HG03432 (cell line): ENCODE measurements around the gene RGS10.
"Not testable (repeated sequence)": the region's sequence is repeated elsewhere in the genome, so short reads cannot be mapped to it uniquely, and the experiment has no call there.

ENCODE experiments used
- ATAC-seq: cut with Tn5 transposase; IDR thresholded peaks from one replicate; pipeline ENCODE4 v1.9.1; 2021; ENCODE audit warnings: mild to moderate bottlenecking, moderate library complexity; ENCODE audit not compliant: unreplicated experiment

The RGS10 gene, protein sequence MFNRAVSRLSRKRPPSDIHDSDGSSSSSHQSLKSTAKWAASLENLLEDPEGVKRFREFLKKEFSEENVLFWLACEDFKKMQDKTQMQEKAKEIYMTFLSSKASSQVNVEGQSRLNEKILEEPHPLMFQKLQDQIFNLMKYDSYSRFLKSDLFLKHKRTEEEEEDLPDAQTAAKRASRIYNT

DNA sequence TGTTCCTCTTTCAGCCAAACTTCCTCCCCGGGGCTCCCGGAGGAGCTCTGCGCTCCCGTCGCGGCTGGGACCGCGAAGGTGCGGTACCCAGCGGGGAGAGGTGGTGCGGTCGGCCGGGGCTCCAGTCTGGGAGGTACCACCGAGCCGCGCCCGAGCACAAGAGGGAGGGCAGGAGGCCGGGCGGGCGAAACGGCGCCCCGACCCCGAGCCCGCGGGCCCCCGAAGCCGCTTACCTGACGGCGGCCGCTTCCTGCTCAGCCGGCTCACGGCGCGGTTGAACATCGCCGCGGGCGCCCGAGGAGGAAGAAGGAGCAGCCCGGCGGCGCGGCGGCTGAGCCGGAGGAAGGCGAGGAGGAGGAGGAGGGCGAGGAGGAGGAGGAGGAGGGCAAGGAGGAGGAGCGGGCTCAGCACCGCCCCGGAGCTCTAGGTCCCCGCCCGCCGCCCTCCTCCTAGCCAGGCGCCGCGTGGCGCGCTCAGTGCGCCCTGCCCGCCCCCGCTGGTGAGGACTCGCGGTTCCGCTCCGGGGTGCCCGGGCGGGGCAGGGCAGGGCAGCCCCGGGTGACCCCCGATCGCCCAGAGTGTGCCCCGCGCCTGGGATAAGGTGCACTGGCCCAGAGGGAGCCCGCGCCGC lies at the start of gene RGS10:
RGS10 (minus strand) TSS at position 363 of the 631 bp plus-strand sequence; CDS start at position 282, 81 bp downstream.
- ATAC-seq = peak; percentile 84

DNA sequence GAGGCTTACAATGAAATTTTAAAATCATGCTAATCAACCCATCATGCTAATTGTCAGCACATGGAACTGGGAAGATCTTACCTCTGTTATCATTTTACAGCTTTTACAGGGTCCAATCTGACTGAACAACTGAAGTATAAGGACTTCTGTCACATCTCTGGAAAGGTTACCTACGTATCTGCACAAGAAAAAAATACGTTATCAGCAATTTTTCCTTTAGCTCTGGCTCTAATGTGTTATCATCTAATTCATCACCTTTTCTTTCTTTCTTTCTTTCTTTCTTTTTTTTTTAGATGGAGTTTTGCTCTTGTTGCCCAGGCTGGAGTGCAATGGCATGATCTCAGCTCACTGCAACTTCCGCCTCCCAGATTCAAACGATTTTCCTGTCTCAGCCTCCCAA lies 45.6 kb upstream of the RGS10 start:
- no peak for ATAC-seq

DNA sequence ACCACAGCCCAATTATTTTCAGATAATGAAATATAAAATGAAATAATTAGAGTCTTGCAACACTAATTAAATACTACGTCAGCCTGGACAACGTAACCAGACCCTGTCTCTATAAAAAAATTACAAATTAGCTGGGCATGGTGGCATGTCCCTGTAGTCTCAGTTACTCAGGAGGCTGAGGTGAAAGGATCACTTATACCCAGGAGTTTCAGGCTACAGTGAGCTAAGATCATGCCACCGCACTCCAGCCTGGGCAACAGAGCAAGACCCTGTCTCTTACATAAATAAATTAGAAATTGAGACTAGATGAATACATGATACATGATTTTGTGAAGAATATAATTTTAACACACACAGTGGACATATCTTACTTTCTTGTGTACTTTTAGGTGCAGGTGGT lies 35.8 kb upstream of the RGS10 start:
- ATAC-seq = no peak

DNA sequence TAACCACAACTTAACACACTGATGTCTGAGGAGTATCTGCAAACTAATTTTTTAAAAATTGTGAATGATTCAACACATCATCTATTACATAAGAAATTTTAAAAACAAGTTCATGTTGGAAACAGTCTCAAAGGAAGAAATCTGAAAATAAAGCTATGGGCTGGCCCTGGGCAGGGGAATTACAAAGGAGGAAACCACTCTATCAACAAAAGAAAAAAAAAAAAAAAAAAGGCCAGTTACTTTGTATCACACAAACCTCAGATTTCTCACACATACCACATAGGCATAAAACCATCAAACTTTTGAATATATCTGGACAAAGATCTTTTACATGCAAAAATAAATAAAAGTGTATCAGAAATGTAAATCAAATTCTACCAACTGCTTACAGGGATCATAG lies 33.5 kb upstream of the RGS10 start:
- no peak for ATAC-seq

DNA sequence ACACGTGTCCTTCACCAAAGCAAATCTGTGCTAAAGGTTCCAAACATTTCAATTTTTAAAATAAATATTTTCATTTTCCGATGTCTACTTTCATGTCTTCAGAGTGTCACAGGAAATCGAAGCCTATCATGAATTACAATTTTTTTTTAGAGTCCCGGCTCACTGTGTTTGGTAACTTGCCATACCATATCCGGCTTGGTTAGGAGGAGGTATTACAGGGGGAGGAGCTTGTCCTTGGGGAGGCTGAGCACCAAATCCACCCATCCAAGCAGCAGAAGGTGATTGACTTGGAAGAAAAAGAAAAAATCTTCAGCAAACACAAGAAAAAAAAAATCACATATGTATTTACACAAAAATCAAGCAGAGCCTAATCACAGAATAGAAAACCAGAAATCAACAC lies 33.0 kb upstream of the RGS10 start:
- ATAC-seq = no peak

DNA sequence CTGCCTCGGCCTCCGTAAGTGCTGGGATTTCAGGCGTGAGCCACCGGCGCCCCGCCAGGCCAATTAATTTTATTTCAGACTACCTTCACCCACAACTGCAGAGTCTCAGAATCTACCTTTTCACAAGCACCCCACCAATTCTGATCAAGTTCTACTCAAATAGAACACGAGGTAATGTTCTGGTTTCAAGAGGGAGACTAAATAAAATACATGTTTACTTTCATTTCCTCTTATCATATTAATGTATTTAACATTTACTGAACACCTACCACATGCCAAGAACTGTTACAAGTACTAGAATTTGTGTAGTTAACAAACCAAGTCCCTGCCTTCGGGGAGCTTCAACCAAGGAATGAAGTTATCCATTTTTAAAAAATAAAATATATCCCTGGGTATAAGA lies 25.5 kb upstream of the RGS10 start:
- ATAC-seq = no peak

DNA sequence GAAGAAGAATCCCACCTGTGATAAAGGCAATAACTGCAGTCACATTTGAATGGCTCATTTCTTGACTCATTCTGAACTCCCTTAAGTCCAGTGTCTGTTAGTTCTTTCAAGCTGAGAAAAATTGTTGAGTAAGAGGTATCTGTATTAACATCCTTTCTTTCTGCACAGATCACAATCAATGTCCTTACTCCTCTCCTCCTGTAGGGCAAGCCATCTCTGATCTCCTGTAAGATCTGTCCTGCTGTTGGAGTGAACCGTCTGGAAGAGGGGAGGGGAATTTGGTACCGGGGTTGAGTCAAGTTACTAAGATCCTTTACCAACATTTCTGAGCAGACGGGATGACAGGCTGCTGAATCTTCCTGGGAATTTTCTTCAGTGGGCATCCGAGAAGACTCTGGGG lies 19.6 kb upstream of the RGS10 start:
- no peak for ATAC-seq

DNA sequence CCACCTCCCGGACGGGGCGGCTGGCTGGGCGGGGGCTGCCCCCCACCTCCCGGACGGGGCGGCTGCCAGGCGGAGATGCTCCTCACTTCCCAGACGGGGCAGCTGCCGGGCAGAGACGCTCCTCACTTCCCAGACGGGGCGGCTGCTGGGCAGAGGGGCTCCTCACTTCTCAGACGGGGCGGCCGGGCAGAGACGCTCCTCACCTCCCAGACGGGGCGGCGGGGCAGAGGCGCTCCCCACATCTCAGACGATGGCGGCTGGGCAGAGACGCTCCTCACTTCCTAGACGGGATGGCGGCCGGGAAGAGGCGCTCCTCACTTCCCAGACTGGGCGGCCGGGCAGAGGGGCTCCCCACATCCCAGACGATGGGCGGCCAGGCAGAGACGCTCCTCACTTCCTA lies 17.0 kb upstream of the RGS10 start:
- not testable (repeated sequence) for ATAC-seq

DNA sequence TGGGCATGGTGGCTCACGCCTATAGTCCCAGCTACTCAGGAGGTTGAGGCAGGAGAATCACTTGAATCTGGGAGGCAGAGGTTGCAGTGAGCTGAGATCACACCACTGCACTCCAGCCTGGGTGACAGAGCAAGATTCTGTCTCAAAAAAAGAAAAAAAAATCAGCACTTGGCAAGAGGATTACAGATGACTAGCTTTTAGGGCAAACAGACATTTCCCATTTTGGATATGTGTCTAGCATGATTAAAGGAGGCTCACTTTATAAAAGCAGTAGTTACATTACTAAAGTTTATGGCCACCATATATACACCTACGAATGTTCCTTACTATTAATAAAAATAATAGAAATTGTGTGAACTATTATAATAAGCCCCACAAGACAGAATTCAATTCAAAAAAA lies 13.6 kb upstream of the RGS10 start:
- not testable (repeated sequence) for ATAC-seq

DNA sequence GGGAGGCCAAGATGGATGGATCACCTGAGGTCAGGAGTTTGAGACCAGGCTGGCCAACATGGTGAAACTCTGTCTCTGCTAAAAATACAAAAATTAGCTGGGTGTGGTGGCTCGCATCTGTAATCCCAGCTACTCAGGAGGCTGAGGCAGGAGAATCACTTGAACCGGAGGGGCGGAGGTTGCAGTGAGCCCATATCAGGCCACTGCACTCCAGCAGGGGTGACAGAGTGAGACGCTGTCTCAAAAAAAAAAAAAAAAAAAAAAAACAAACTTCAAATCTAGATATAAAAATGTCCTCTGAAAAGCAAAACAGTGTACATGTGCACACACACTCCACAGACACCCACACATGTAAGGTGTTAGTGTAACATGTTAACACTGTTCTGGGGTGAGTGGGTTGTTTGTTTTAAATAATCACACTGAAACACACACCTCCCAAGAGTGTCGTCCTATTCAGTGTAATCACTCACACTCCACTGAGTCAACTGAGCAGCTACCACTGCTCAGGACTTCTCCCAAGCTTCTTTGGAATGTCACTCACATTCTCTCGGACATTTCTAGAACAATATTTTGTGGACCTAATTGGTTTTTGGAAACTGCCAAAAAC lies 12.8 kb upstream of the RGS10 start:
- ATAC-seq = no peak

DNA sequence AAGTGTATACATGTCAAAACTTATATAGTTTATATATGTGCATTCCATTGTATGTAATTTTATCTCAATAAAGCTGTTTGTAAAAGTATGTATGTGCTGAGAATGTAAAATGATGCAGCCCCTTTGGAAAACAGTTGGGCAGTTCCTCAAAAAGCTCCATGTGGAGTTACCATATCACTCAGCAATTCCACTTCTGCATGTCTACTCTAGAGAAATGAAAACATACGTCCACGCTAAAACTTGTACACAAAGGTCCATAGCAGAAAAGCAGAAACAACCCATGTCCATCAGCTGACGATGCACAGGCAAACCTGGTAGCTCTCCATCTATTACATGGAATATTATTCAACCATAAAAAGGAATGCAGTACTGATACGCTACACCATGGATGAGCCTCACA lies 8.3 kb upstream of the RGS10 start:
- ATAC-seq = no peak

DNA sequence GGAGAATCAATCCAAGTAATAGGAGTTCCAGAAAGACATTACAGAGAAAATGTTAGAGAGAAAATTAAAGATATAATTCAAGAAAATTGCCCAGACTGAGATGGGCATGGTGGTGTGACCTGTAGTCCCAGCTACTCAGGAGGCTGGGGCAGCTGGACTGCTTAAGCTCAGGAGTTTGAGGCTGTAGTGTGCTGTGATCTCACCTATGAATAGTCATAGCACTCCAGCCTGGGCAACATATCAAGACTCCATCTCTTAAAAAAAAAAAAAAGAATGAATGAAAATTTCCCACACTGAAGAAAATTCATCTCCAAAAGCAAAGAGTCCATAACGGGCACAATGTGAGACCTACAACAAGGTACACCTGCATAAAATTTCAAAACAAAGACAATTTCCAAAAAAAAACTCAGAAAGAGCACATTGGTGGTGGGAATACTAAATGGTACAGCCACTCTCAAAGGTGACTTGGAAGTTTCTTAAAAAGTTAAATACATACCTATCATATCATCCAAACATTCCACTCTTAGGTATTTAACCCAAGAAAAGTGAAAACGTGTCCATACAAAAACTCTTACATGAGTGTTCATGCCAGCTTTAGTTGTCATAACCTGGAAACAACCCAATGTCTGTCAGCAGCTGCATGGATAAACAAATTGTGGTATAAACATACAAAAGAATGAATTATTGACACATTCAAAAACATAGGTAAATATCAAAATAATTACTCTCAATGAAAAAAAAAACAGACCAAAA lies 6.9 kb upstream of the RGS10 start:
- ATAC-seq = no peak

DNA sequence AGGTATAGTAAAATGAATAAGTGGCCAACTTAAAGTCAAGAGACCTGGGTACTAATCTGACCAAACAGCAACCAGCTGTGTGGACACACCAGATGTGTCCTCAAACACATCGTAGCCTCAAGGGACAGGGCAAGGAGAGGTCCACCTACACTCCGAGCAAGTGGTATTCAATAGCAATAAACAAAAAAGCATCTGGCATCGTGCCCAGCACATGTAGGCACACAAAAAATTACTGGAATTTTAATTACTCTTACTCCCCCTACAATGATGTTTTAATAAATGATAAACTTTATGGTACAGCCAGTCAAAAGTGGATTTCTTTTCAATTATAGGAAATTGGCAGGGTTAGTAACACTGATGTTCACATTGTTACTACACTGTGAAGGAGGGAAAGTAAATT lies 3.5 kb upstream of the RGS10 start:
- no peak for ATAC-seq

DNA sequence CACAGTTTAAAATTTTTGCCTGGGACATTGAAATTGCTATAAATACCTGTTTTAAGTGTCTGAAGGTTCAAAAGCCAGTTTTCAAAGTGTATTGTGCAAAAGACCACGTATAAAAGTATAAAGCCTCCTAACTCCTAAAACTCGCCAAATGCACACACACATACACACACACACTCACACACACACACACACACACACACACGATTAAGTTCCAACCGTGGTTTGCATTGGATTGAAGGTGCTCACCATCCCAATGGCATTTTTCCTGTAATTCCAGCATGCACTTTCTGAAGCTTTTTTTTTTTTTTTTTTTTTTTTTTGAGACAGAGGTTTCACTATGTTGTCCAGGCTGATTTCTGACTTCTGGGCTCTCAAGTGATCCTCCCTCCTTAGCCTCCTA lies 2.8 kb upstream of the RGS10 start:
- no peak for ATAC-seq

DNA sequence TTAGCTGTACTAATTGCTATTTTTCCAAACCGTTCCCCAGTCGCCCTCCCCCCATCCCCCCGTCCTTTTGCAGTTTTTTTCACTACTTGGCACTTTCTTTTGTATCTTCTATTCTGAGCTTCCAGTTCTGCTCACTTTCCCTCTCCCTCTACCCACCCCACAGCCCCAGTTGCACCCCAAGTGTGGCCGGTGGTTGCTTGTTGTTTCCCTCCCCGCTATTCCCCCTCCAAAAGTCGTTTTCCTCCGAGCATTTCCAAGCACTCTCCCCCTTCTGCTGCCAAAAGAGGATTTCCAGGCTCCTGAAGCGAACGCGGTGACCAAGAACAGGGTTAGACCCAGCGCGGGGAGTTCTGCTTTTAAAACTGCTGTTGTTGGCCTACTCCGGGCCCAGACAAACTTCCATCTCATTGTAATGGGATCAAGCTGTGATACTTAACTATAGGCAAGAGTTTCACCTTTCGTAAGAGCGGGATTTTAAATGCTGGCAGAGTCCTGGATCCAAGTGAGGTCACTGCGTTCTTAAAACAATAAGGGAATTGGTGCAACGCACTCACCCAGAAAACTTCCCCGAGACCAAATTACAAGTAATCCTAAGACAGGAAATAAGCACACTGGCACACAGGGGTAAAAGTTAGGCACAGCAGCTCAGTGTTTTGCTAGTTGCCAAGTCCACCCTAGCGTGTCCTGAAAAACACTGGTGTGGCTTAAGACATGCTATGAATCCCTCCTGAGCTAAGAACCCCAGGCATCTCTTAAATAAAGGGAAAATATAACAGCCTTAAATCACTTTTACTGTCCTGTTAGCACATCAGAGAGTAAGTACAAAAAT lies 1.5 kb upstream of the RGS10 start:
- no peak for ATAC-seq

DNA sequence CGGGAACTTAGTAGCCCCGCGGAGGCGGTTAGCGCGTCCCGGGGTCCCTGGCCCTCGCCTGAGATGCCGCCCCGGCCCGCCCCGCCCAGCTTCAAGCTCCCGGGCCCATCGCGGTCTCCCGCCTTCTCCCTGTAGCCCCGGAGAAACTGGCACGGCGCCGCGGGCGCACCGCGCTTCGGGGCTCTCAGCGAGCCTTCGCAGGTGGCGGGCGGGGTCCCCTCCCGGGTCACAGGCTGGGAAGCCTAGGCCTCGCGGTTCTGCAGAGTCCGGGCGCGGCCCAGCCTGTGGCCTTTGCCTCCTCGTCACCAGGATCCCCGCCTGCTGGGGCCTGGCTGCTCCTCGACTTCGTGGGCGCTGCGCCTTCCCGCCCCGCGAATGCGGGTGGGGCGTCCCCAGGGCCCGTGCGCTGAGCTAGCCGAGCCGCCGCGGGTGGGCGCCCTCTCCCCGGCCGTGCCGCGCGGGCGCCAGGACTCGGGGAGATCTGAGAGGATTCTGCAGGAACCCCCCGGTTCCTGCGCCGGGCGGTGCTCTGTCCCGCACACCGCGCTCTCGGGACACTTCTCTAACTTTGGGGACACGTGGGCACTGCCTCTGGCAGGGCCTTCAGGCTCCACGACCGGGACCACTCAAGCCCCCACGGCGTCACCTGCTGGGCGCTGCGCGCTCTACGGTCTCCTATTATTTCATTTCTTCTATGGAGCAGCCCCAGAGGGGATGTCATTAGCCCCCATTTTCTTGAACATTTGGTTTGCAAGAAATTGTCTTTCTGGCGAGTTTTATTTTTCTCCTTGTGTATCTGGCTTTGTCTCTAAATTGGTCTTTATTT lies 682 bp upstream of the RGS10 start:
- ATAC-seq = peak; percentile 58

DNA sequence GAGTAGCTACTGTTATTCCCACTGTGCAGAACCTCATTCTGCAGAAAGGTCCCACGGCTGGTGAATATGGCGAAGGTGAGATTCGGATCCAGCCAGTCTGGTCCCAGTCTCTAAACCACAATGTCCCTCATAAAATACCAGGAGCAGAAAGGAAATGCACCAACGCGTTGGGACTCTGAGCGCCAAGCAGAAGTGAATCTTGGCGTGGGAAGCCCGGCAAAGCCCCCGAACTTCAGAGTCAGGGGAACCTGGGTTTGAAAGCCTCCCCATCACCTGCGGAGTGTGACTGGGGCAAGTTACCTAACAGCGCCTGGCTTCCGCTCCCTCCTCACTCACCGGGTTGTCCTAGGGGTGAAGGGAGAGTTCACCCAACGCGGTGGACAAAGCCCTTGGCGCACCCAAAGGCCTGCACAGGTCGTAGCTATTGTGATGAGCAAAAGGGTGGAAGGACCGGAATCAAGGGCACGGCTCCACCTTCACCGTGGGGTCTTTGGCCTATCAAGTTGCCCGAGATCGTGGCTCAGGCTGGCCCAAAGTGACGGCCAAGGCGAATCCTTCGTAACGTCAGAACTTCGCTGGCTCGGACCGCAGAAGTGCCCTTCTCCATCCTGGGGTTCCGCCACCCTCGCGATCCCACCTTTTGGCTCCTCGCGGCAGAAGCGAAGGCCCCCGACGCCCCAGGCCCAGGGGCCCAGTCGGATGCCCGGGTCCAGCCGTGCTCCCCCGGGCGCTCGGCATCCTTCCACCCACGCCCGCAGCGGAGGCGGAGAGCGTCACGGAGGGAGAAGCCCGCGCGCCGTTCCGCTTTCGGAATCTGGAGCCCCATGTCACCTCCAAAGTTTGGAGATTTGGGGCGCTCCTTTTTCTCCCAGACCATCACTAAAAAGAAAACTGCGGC lies 811 bp downstream of the RGS10 start:
- ATAC-seq = peak; percentile 12

DNA sequence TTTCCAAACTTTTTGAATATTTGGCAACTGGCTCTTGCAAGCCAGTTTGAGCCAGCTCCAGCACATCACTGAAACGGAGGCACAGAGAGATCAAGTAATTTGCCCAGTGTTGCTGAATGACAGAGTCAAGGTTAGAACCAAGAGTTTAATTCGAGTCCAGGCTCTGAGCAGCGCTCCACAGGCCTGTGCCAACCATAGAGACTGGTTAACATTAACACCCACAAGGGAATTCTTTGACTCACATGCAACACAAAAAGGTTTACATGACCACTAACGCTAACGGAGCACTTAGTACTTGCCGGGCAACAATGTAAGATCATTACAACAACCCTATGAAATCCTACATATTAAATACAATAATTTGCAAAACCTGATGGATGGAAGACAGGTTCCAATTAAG lies 1.5 kb downstream of the RGS10 start:
- ATAC-seq = no peak

DNA sequence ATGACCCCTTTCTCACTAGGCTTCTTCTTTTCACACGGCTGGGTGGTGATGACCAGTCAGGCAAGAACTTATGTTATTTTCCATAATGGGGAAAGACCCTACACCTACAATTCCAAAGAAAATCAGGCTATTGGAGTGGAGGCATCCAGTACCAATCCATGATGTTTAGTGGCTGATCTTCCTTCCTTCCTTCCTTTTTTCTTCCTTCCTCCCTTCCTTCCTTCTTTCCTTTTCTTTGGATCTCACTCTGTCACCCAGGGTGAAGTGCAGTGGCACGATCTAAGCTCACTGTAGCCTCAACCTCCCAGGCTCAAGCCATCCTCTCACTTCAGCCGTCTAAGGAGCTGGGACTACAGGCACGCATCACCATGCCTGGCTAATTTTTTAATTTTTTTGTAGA lies 2.5 kb downstream of the RGS10 start:
- no peak for ATAC-seq
